HepG2 (cell line): ENCODE results near the gene CORO1C. TPM values are rescaled to one million over a fixed set of nuclear protein-coding genes. Genes with fewer than 3 reads are reported as not detected.

Source experiments
- BHLHE40 ChIP-seq: IDR thresholded peaks from 2 replicates; pipeline ENCODE4 v1.6.1; 2011; ENCODE audit warnings: low read length, improper control_type of control experiment
- CEBPG ChIP-seq: IDR thresholded peaks from 2 replicates; pipeline ENCODE4 v1.6.1; 2016
- CERS6 ChIP-seq: sonication (generic); formaldehyde crosslinking; IDR thresholded peaks from 2 replicates; pipeline ENCODE4 v1.5.0; 2020; ENCODE audit warnings: missing genetic modification reagents
- ETV5 ChIP-seq: IDR thresholded peaks from 2 replicates; pipeline ENCODE4 v1.6.1; 2018; ENCODE audit warnings: missing biosample characterization, missing genetic modification reagents, inconsistent platforms, borderline replicate concordance
- GMEB1 ChIP-seq: sonication (generic); formaldehyde crosslinking; IDR thresholded peaks from 2 replicates; pipeline ENCODE4 v1.5.1; 2020; ENCODE audit warnings: missing genetic modification reagents, mild to moderate bottlenecking, borderline replicate concordance
- HNRNPL ChIP-seq: fragments of 200-400 bp; formaldehyde crosslinking; IDR thresholded peaks from 2 replicates; pipeline ENCODE4 v1.6.1; 2017; ENCODE audit warnings: mild to moderate bottlenecking, low read depth, low read length
- KDM1A ChIP-seq: IDR thresholded peaks from 2 replicates; pipeline ENCODE4 v1.6.1; 2016; ENCODE audit warnings: missing compliant biosample characterization
- KDM5B ChIP-seq: sonication (generic); formaldehyde crosslinking; IDR thresholded peaks from 2 replicates; pipeline ENCODE4 v1.4.0; 2020; ENCODE audit warnings: missing genetic modification reagents, mild to moderate bottlenecking, borderline replicate concordance
- MZF1 ChIP-seq: sonication (generic); formaldehyde crosslinking; IDR thresholded peaks from 2 replicates; pipeline ENCODE4 v1.8.1; 2023; ENCODE audit warnings: mild to moderate bottlenecking, missing genetic modification reagents, borderline replicate concordance
- NFIC ChIP-seq: IDR thresholded peaks from 2 replicates; pipeline ENCODE4 v1.6.1; 2012; ENCODE audit warnings: mild to moderate bottlenecking, low read length, inconsistent platforms
- RARG ChIP-seq: sonication (generic); formaldehyde crosslinking; IDR thresholded peaks from 2 replicates; pipeline ENCODE4 v1.4.0; 2020; ENCODE audit warnings: low read depth, mild to moderate bottlenecking, missing genetic modification reagents
- RCOR2 ChIP-seq: IDR thresholded peaks from 2 replicates; pipeline ENCODE4 v1.6.1; 2016; ENCODE audit warnings: missing biosample characterization, missing genetic modification reagents
- SYNCRIP ChIP-seq: fragments of 200-400 bp; formaldehyde crosslinking; IDR thresholded peaks from 2 replicates; pipeline ENCODE4 v1.6.1; 2018; ENCODE audit warnings: mild to moderate bottlenecking, low read depth, low read length; ENCODE audit not compliant: insufficient read depth
- TEAD2 ChIP-seq: sonication (generic); formaldehyde crosslinking; IDR thresholded peaks from 2 replicates; pipeline ENCODE4 v1.9.0; 2021; ENCODE audit warnings: missing genetic modification reagents
- ZFP90 ChIP-seq: sonication (generic); formaldehyde crosslinking; IDR thresholded peaks from 2 replicates; pipeline ENCODE4 v1.8.0; 2022; ENCODE audit warnings: missing genetic modification reagents, mild to moderate bottlenecking, inconsistent platforms, borderline replicate concordance
- ZFY ChIP-seq: sonication (generic); formaldehyde crosslinking; IDR thresholded peaks from 2 replicates; pipeline ENCODE4 v1.4.0; 2020; ENCODE audit warnings: missing genetic modification reagents
- ZMYM2 ChIP-seq: sonication (generic); formaldehyde crosslinking; IDR thresholded peaks from 2 replicates; pipeline ENCODE4 v1.8.0; 2022; ENCODE audit warnings: mild to moderate bottlenecking, missing genetic modification reagents
- ZNF224 ChIP-seq: sonication (generic); formaldehyde crosslinking; IDR thresholded peaks from 2 replicates; pipeline ENCODE4 v1.5.0; 2020; ENCODE audit warnings: mild to moderate bottlenecking, missing genetic modification reagents
- ZNF282 ChIP-seq: fragments of 450-650 bp; IDR thresholded peaks from 2 replicates; pipeline ENCODE4 v1.6.1; 2018; ENCODE audit not compliant: partially characterized antibody
- ZNF337 ChIP-seq: sonication (generic); formaldehyde crosslinking; IDR thresholded peaks from 2 replicates; pipeline ENCODE4 v1.5.1; 2020; ENCODE audit warnings: missing genetic modification reagents, low read depth, mild to moderate bottlenecking, borderline replicate concordance
- ZNF788 ChIP-seq: sonication (generic); formaldehyde crosslinking; IDR thresholded peaks from 2 replicates; pipeline ENCODE4 v1.5.0; 2020; ENCODE audit warnings: mild to moderate bottlenecking, missing genetic modification reagents, borderline replicate concordance
- polyA plus RNA-seq, 8 experiments: library from polyadenylated mRNA; depleted of rRNA in 3 of 8; stranded (reverse) in 7 of 8; unstranded in 1 of 8; fragments of >200 nt; fragmentation: Illumina TruSeq in 4 of 8; extraction: Trizol in 4 of 8; gene quantifications; 2 replicates each; pipeline versions ENCODE4 v1.2.1 to v1.2.3, GENCODE V29; 2011 to 2016; ENCODE audit warnings: low read depth in 4 of 8, missing spikeins in 1 of 8, mixed read lengths in 1 of 8; ENCODE audit not compliant: insufficient read depth in 1 of 8
- total RNA-seq, 5 experiments: library from RNA; depleted of rRNA; stranded (reverse); fragments of >200 nt; fragmentation: Illumina TruSeq; extraction: Trizol; gene quantifications; 2 replicates each; pipeline ENCODE4 v1.2.3, GENCODE V29; 2016; ENCODE audit warnings: low read depth in 1 of 5
- TF ChIP-seq, protein P1 (sequence below): sonication (generic); formaldehyde crosslinking; IDR thresholded peaks from 2 replicates; pipeline ENCODE4 v1.8.0; 2022; ENCODE audit warnings: low read depth, missing genetic modification reagents
- TF ChIP-seq, protein P2 (sequence below): sonication (generic); formaldehyde crosslinking; IDR thresholded peaks from 2 replicates; pipeline ENCODE4 v1.5.1; 2020; ENCODE audit warnings: mild to moderate bottlenecking, missing genetic modification reagents, moderate library complexity

CORO1C gene
- total and polyA plus RNA-seq, 2 of the 13 experiments (the other 11 are each of a cell fraction or from before 2014, with no cell fraction given): 73.7 to 131 TPM

- peak; percentile 44 for TF ChIP-seq ZMYM2 (CRISPR knock-in tag)
- no peak for TF ChIP-seq ZNF282
- peak; percentile 67; the same call in 1 of the 2 replicates for TF ChIP-seq ZNF788 (CRISPR knock-in tag)
- 0 out of 2 replicates have a peak, but pooled peaks have one; percentile 51 for TF ChIP-seq RCOR2 (CRISPR knock-in tag)
- TF ChIP-seq NFIC: 0 out of 2 replicates have a peak, but pooled peaks have one; percentile 29
- no peak for TF ChIP-seq MZF1 (CRISPR knock-in tag)
- TF ChIP-seq KDM5B (CRISPR knock-in tag): no peak
- TF ChIP-seq CEBPG (CRISPR knock-in tag): 0 out of 2 replicates have a peak, but pooled peaks have one; percentile 4
- no peak; the same call in 1 of the 2 replicates for TF ChIP-seq ZFP90 (CRISPR knock-in tag)
- no peak for TF ChIP-seq ZNF337 (CRISPR knock-in tag)
- TF ChIP-seq GMEB1 (CRISPR knock-in tag): no peak
- TF ChIP-seq, protein P1, sequence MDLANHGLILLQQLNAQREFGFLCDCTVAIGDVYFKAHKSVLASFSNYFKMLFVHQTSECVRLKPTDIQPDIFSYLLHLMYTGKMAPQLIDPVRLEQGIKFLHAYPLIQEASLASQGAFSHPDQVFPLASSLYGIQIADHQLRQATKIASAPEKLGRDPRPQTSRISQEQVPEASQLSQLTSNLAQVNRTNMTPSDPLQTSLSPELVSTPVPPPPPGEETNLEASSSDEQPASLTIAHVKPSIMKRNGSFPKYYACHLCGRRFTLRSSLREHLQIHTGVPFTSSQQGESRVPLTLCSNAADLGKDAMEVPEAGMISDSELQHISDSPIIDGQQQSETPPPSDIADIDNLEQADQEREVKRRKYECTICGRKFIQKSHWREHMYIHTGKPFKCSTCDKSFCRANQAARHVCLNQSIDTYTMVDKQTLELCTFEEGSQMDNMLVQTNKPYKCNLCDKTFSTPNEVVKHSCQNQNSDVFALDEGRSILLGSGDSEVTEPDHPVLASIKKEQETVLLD (CRISPR knock-in tag): no peak
- no peak for TF ChIP-seq ZNF224 (CRISPR knock-in tag)
- no peak for TF ChIP-seq RARG (CRISPR knock-in tag)
- TF ChIP-seq, protein P2, sequence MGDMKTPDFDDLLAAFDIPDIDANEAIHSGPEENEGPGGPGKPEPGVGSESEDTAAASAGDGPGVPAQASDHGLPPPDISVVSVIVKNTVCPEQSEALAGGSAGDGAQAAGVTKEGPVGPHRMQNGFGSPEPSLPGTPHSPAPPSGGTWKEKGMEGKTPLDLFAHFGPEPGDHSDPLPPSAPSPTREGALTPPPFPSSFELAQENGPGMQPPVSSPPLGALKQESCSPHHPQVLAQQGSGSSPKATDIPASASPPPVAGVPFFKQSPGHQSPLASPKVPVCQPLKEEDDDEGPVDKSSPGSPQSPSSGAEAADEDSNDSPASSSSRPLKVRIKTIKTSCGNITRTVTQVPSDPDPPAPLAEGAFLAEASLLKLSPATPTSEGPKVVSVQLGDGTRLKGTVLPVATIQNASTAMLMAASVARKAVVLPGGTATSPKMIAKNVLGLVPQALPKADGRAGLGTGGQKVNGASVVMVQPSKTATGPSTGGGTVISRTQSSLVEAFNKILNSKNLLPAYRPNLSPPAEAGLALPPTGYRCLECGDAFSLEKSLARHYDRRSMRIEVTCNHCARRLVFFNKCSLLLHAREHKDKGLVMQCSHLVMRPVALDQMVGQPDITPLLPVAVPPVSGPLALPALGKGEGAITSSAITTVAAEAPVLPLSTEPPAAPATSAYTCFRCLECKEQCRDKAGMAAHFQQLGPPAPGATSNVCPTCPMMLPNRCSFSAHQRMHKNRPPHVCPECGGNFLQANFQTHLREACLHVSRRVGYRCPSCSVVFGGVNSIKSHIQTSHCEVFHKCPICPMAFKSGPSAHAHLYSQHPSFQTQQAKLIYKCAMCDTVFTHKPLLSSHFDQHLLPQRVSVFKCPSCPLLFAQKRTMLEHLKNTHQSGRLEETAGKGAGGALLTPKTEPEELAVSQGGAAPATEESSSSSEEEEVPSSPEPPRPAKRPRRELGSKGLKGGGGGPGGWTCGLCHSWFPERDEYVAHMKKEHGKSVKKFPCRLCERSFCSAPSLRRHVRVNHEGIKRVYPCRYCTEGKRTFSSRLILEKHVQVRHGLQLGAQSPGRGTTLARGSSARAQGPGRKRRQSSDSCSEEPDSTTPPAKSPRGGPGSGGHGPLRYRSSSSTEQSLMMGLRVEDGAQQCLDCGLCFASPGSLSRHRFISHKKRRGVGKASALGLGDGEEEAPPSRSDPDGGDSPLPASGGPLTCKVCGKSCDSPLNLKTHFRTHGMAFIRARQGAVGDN (CRISPR knock-in tag): no peak
- TF ChIP-seq TEAD2: no peak
- no peak for TF ChIP-seq CERS6 (CRISPR knock-in tag)
- no peak for TF ChIP-seq SYNCRIP
- TF ChIP-seq ETV5: peak; percentile 40; the same call in 1 of the 2 replicates
- 0 out of 2 replicates have a peak, but pooled peaks have one; percentile 29 for TF ChIP-seq ZFY (CRISPR knock-in tag)
- TF ChIP-seq KDM1A (CRISPR knock-in tag): no peak
- no peak for TF ChIP-seq HNRNPL
- no peak for TF ChIP-seq BHLHE40
Observed at GRCh38 chr12:108734200-108734906, 3.0 kb upstream of the CORO1C start (continued).
